ENCODE results near the gene TMEM163. TPM values are rescaled to one million over a fixed set of nuclear protein-coding genes. Genes with fewer than 3 reads are reported as not detected.

The TMEM163 gene
- polyA plus RNA-seq, 3 donors = 0.01 TPM; not detected in 2

DNA sequence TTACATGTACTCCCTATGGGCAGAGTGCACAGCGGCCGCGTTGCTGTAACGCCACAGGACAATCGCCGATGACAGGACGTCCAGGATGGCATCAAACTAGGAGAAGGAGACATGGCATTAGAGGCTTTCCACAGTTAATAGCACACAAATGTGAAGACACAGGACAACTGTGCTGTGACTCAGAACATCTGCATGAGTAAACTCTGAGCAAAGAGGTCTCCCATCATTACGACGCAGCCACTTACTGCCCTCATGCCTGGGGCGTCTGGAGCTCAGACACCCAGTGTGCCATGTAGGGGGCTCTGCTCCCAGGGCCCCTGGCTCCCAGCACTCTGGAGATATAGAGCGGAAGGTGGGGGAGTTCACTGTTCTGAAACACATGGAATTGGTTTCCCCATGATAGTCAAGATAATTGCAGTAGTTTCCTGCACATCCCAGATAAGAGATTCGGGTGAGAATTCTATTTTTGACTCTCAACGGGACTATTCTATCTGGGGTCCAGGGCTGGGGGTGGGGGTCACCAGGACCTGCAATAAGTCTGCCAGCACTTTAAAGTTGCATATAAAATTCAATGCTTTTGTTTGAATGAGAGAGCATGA, 168.1 kb downstream of the TMEM163 start:
- TF ChIP-seq, protein P1, sequence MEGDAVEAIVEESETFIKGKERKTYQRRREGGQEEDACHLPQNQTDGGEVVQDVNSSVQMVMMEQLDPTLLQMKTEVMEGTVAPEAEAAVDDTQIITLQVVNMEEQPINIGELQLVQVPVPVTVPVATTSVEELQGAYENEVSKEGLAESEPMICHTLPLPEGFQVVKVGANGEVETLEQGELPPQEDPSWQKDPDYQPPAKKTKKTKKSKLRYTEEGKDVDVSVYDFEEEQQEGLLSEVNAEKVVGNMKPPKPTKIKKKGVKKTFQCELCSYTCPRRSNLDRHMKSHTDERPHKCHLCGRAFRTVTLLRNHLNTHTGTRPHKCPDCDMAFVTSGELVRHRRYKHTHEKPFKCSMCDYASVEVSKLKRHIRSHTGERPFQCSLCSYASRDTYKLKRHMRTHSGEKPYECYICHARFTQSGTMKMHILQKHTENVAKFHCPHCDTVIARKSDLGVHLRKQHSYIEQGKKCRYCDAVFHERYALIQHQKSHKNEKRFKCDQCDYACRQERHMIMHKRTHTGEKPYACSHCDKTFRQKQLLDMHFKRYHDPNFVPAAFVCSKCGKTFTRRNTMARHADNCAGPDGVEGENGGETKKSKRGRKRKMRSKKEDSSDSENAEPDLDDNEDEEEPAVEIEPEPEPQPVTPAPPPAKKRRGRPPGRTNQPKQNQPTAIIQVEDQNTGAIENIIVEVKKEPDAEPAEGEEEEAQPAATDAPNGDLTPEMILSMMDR (IDR thresholded peaks at IDR 0.05) = no peak
- Mint-ChIP-seq H3K36me3 (no peaks in the 10 kb centered on the region), H3K9me3 (peaks cover 0 to 3% (median 0%) of the 10 kb centered on the region in 7 donors), H3K27me3 (ENCODE audit: low read depth in 3 of 3) (peaks cover 0 to 4% (median 2%) of the 10 kb centered on the region in 3 donors), H3K4me1 (no peaks in the 10 kb centered on the region), H3K27ac (no peak overlapping the region), H3K4me3 (no peak overlapping the region)
- H3K27me3 ChIP-seq (ENCODE audit: control insufficient read depth in 2 of 2, insufficient read depth in 2 of 2, low read length in 2 of 2) = no peaks in the 10 kb centered on the region
- H3K79me2 ChIP-seq (ENCODE audit: insufficient read depth, low read length) = no peaks in the 10 kb centered on the region
- 96% methylated on average over 12 of the region's 13 CpGs for WGBS (ENCODE audit: insufficient coverage)
- no peak overlapping the region for H2AFZ ChIP-seq (ENCODE audit: insufficient read depth, low read depth, low read length, poor library complexity, severe bottlenecking)
- no peak overlapping the region for H3K4me2 ChIP-seq (replicated peaks; ENCODE audit: extremely low read depth, low read length, poor library complexity, severe bottlenecking)
- no peak overlapping the region for H3K9ac ChIP-seq (ENCODE audit: insufficient read depth, low read length, poor library complexity, severe bottlenecking)
- H4K20me1 ChIP-seq (ENCODE audit: insufficient read depth, low read length) = no peaks in the 10 kb centered on the region
- intact Hi-C loops (cut with micrococcal nuclease) = no loop called here
- no peaks in the 10 kb centered on the region for H3K9me3 ChIP-seq (replicated peaks in 1 of 2; ENCODE audit: control insufficient read depth in 1 of 2, insufficient read depth in 1 of 2, low read length in 2 of 2)
- no peaks in the 10 kb centered on the region for H3K4me1 ChIP-seq (ENCODE audit: control insufficient read depth in 1 of 2, insufficient read depth in 2 of 2, low read length in 2 of 2)
- no peak overlapping the region for H3K27ac ChIP-seq (ENCODE audit: low read depth in 1 of 2, low read length in 2 of 2)
- H3K36me3 ChIP-seq (replicated peaks in 1 of 2; ENCODE audit: control insufficient read depth in 1 of 2, insufficient read depth in 2 of 2, low read length in 2 of 2) = no peaks in the 10 kb centered on the region
- no peak for DNase-seq
- no peak overlapping the region for H3K4me3 ChIP-seq (replicated peaks in 1 of 3; ENCODE audit: low read depth in 2 of 3, low read length in 3 of 3)

DNA sequence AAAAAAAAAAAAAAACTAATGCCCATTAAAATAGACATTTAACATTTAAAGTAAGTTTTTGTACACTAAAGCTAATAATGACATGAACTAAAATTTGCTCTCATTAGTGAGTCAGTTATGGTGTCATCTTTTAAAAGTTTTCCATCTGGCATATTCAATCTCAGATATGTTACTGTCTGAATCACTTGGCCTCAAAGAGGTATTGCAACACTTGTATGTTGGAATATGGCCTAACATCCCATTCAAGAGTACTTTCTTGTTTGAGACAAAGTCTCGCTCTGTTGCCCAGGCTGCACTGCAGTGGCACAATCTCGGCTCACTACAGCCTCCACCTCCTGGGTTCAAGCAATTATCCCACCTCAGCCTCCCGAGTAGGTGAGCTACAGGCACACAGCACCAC, 169.7 kb downstream of the TMEM163 start:
- H3K27ac Mint-ChIP-seq = peak overlapping the region in 1 of 7 donors; percentile 68
- H3K9me3 ChIP-seq (replicated peaks in 1 of 2; ENCODE audit: control insufficient read depth in 1 of 2, insufficient read depth in 1 of 2, low read length in 2 of 2) = no peaks in the 10 kb centered on the region
- H3K79me2 ChIP-seq (ENCODE audit: insufficient read depth, low read length) = no peaks in the 10 kb centered on the region
- no peaks in the 10 kb centered on the region for H4K20me1 ChIP-seq (ENCODE audit: insufficient read depth, low read length)
- H3K36me3 Mint-ChIP-seq = no peaks in the 10 kb centered on the region
- no peak overlapping the region for H3K27ac ChIP-seq (ENCODE audit: low read depth in 1 of 2, low read length in 2 of 2)
- H3K36me3 ChIP-seq (replicated peaks in 1 of 2; ENCODE audit: control insufficient read depth in 1 of 2, insufficient read depth in 2 of 2, low read length in 2 of 2) = no peaks in the 10 kb centered on the region
- 85% methylated on average over 2 of the region's 3 CpGs for WGBS (ENCODE audit: insufficient coverage)
- no peak overlapping the region for H3K4me3 Mint-ChIP-seq
- no peak overlapping the region for H3K4me2 ChIP-seq (replicated peaks; ENCODE audit: extremely low read depth, low read length, poor library complexity, severe bottlenecking)
- no peak overlapping the region for H2AFZ ChIP-seq (ENCODE audit: insufficient read depth, low read depth, low read length, poor library complexity, severe bottlenecking)
- H3K4me1 Mint-ChIP-seq = no peaks in the 10 kb centered on the region
- TF ChIP-seq, protein P1 (IDR thresholded peaks at IDR 0.05) = no peak
- H3K27me3 Mint-ChIP-seq (ENCODE audit: low read depth in 3 of 3) = peaks cover 0 to 4% (median 2%) of the 10 kb centered on the region in 3 donors
- H3K4me1 ChIP-seq (ENCODE audit: control insufficient read depth in 1 of 2, insufficient read depth in 2 of 2, low read length in 2 of 2) = no peaks in the 10 kb centered on the region
- H3K4me3 ChIP-seq (replicated peaks in 1 of 3; ENCODE audit: low read depth in 2 of 3, low read length in 3 of 3) = no peak overlapping the region
- no peak overlapping the region for H3K9ac ChIP-seq (ENCODE audit: insufficient read depth, low read length, poor library complexity, severe bottlenecking)
- no peaks in the 10 kb centered on the region for H3K27me3 ChIP-seq (ENCODE audit: control insufficient read depth in 2 of 2, insufficient read depth in 2 of 2, low read length in 2 of 2)
- H3K9me3 Mint-ChIP-seq = peaks cover 0 to 3% (median 0%) of the 10 kb centered on the region in 7 donors
- no peak for DNase-seq
- intact Hi-C loops (cut with micrococcal nuclease) = no loop called here
